Measurements from ENCODE around the gene CIC.

The CIC gene

GRCh38 chr19:42246922-42247639 is 22.0 kb upstream of the CIC start:
- no peak for DNase-seq (ENCODE audit: low spot score)
- TF ChIP-seq, protein P1, sequence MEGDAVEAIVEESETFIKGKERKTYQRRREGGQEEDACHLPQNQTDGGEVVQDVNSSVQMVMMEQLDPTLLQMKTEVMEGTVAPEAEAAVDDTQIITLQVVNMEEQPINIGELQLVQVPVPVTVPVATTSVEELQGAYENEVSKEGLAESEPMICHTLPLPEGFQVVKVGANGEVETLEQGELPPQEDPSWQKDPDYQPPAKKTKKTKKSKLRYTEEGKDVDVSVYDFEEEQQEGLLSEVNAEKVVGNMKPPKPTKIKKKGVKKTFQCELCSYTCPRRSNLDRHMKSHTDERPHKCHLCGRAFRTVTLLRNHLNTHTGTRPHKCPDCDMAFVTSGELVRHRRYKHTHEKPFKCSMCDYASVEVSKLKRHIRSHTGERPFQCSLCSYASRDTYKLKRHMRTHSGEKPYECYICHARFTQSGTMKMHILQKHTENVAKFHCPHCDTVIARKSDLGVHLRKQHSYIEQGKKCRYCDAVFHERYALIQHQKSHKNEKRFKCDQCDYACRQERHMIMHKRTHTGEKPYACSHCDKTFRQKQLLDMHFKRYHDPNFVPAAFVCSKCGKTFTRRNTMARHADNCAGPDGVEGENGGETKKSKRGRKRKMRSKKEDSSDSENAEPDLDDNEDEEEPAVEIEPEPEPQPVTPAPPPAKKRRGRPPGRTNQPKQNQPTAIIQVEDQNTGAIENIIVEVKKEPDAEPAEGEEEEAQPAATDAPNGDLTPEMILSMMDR (IDR thresholded peaks at IDR 0.05; ENCODE audit: borderline replicate concordance, control extremely low read depth, extremely low read depth, insufficient read depth, missing control alignments), result no peak
- in situ Hi-C loops (cut with MboI; ENCODE audit: low sequenced_read_pairs, unreplicated experiment), result no loop called here

DNA sequence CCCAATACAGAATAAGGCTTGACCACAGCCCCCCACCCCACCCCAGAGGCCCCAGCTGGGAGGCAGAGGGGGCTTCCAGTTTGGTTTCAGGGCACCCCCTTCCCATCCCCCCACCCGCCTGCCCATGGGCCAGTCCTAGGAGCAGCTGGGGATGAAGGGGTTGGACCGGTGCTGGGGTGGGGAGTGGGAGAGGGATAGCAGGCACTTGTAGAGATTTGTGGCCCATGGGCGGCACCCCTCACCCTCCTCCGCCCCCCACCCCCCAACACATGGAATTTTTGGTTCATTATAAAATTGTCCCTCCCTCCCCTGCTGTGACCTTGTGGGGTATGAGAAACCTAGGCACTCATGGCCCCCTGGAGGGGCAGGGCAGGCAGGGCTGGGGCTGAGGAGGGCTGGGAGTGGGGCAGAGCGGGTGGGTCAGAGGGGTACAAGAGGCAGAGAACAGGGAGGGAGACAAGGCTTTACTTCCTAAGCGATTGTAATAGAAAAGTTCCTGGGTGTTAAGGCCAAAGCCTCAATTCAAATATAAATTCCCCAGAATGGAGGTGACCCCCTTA is 21.3 kb upstream of the CIC start:
- DNase-seq (ENCODE audit: low spot score), result no peak
- TF ChIP-seq, protein P1 (IDR thresholded peaks at IDR 0.05; ENCODE audit: borderline replicate concordance, control extremely low read depth, extremely low read depth, insufficient read depth, missing control alignments), result no peak
- in situ Hi-C loops (cut with MboI; ENCODE audit: low sequenced_read_pairs, unreplicated experiment), result no loop called here

DNA sequence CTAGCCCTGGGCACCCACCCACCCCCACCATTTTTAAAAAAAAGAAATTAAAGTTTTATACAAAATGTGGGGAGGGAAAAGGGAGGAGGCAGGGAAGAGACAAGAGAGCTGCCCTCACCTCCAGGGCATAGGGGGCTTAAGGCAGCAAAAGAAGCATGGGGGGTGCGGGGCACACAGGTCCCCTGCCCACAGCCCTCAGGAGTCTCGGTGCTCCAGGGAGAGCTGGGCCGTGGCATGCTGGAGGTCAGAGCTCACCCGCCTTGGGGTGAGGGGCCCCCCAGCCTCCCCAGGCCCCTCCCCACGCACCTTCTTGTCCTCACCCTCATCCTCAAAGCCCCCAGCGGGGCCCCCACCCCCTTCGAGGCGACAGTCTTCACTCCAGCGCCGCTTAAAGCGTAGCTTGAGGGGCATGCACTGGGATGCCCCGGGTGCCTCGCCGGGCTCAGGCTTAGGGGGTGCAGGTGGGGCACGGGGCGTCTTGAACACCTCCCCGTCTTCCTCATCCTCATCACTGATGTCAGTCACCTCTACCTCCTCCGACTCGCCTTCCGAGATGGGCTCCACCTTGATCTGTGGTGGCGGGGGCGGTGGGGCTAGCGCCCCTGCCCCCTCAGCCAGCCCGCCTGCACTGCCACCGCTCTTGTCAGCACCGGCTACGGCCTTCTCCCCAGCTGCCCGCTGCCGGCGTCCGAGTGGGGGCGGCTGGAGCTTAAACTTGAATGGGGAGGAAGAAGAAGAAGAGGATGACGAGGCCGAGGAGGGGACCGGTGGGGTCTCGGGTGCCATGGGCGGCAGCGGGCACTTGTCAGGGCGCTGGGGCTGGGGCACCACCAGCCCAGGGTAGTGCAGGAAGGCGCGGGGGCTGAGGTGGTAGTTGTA is 20.5 kb upstream of the CIC start:
- no peak for DNase-seq (ENCODE audit: low spot score)
- in situ Hi-C loops (cut with MboI; ENCODE audit: low sequenced_read_pairs, unreplicated experiment), result no loop called here
- TF ChIP-seq, protein P1 (IDR thresholded peaks at IDR 0.05; ENCODE audit: borderline replicate concordance, control extremely low read depth, extremely low read depth, insufficient read depth, missing control alignments), result no peak

- DNase-seq (ENCODE audit: low spot score), result no peak
- in situ Hi-C loops (cut with MboI; ENCODE audit: low sequenced_read_pairs, unreplicated experiment), result no loop called here
- TF ChIP-seq, protein P1 (IDR thresholded peaks at IDR 0.05; ENCODE audit: borderline replicate concordance, control extremely low read depth, extremely low read depth, insufficient read depth, missing control alignments), result no peak
Measured at GRCh38 chr19:42249149-42249750, 19.8 kb upstream of the CIC start.

DNA sequence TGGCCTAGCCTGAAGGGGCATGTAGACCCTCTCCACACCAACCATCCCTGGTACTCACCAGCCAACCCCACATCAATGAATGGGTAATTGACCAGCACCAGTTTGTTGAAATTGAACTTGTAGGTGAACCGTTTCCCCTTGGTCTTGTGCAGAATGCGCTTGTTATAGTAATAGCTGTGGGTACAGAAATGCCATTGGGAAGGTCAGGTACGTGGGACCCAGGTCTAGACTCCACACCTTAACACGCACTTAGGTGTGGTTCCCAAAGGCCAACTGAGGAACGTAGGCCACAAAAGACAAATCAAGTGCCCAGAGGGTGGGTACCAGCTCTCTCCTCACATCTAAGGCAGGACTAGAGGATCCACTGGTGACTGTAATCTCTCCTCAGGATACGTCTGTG is 19.3 kb upstream of the CIC start:
- TF ChIP-seq, protein P1 (IDR thresholded peaks at IDR 0.05; ENCODE audit: borderline replicate concordance, control extremely low read depth, extremely low read depth, insufficient read depth, missing control alignments), result no peak
- in situ Hi-C loops (cut with MboI; ENCODE audit: low sequenced_read_pairs, unreplicated experiment), result no loop called here
- no peak for DNase-seq (ENCODE audit: low spot score)

GRCh38 chr19:42250183-42250665 is 18.8 kb upstream of the CIC start:
- TF ChIP-seq, protein P1 (IDR thresholded peaks at IDR 0.05; ENCODE audit: borderline replicate concordance, control extremely low read depth, extremely low read depth, insufficient read depth, missing control alignments), result no peak
- in situ Hi-C loops (cut with MboI; ENCODE audit: low sequenced_read_pairs, unreplicated experiment), result no loop called here
- DNase-seq (ENCODE audit: low spot score), result no peak

All from GM13976 (cell line).